ENCODE data around the gene GRB2. TPM values are rescaled to one million over a fixed set of nuclear protein-coding genes. Genes with fewer than 3 reads are reported as not detected.
"Not testable (repeated sequence)": the region's sequence is repeated elsewhere in the genome, so short reads cannot be mapped to it uniquely, and the experiment has no call there.

GRB2 gene
- total RNA-seq, 2 experiments from 2014 or later = 149 to 155 TPM

GRCh38 chr17:75350029-75350428, 55.4 kb downstream of the GRB2 start:
- Mint-ChIP-seq H3K4me3 (no peak overlapping the region), H3K36me3 (peaks cover 10% of the 10 kb centered on the region), H3K27ac (peak overlapping the region; percentile 25), H3K4me1 (peaks cover 58% of the 10 kb centered on the region), H3K9me3 (no peaks in the 10 kb centered on the region), H3K27me3 (no peaks in the 10 kb centered on the region)
- DNase-seq = no peak
- POLR2A ChIA-PET = interaction anchor here (0.6 kb wide), 2 partner anchors 51 to 60 kb away, joined by 3 to 7 read pairs; no protein-coding TSS in a partner anchor
- ATAC-seq (ENCODE audit: low read depth) = no peak

GRCh38 chr17:75349589-75349988, 55.9 kb downstream of the GRB2 start:
- ATAC-seq (ENCODE audit: low read depth) = no peak
- no peaks in the 10 kb centered on the region for H3K9me3 Mint-ChIP-seq
- POLR2A ChIA-PET = interaction anchor here (1.4 to 1.7 kb wide), 2 partner anchors 10 to 17 kb away, joined by 3 to 12 read pairs; no protein-coding TSS in a partner anchor
- no peak overlapping the region for H3K4me3 Mint-ChIP-seq
- H3K4me1 Mint-ChIP-seq = peaks cover 60% of the 10 kb centered on the region
- no peaks in the 10 kb centered on the region for H3K27me3 Mint-ChIP-seq
- H3K27ac Mint-ChIP-seq = no peak overlapping the region
- peaks cover 10% of the 10 kb centered on the region for H3K36me3 Mint-ChIP-seq
- DNase-seq = no peak

- ATAC-seq (ENCODE audit: low read depth) = no peak
- Mint-ChIP-seq H3K36me3 (peaks cover 5% of the 10 kb centered on the region), H3K27ac (no peak overlapping the region), H3K27me3 (no peaks in the 10 kb centered on the region), H3K4me3 (no peak overlapping the region), H3K4me1 (peaks cover 69% of the 10 kb centered on the region), H3K9me3 (no peaks in the 10 kb centered on the region)
- POLR2A ChIA-PET = interaction anchor here (0.7 to 1.7 kb wide), 4 partner anchors 9 to 38 kb away, joined by 3 to 12 read pairs (median 4); no protein-coding TSS in a partner anchor
- DNase-seq = no peak
Measured at GRCh38 chr17:75348386-75349012, 57.0 kb downstream of the GRB2 start.

GRCh38 chr17:75346906-75347305, 58.6 kb downstream of the GRB2 start:
- ATAC-seq (ENCODE audit: low read depth) (no peak), DNase-seq (no peak)
- peak overlapping the region; percentile 92 for H3K27ac Mint-ChIP-seq
- no peaks in the 10 kb centered on the region for H3K9me3 Mint-ChIP-seq
- H3K36me3 Mint-ChIP-seq = peaks cover 3% of the 10 kb centered on the region
- peaks cover 74% of the 10 kb centered on the region for H3K4me1 Mint-ChIP-seq
- peak overlapping the region; percentile 84 for H3K4me3 Mint-ChIP-seq
- H3K27me3 Mint-ChIP-seq = no peaks in the 10 kb centered on the region
- POLR2A ChIA-PET = interaction anchor here (0.7 to 1.7 kb wide), 6 partner anchors 10 to 534 kb away, joined by 3 to 10 read pairs (median 6); partner anchors contain the start of gene MIF4GD

GRCh38 chr17:75346368-75346767, 59.1 kb downstream of the GRB2 start:
- DNase-seq, H3K27me3 Mint-ChIP-seq, H3K36me3 Mint-ChIP-seq, H3K9me3 Mint-ChIP-seq: not testable (repeated sequence)
- Mint-ChIP-seq H3K4me3 (peak overlapping the region; percentile 84), H3K27ac (peak overlapping the region; percentile 92), H3K4me1 (peaks cover 74% of the 10 kb centered on the region)
- POLR2A ChIA-PET = interaction anchor here (0.6 to 3.5 kb wide), 15 partner anchors 9 to 534 kb away, joined by 3 to 14 read pairs (median 4); partner anchors contain the start of genes GRB2, MIF4GD and SLC25A19
- ATAC-seq (ENCODE audit: low read depth) = peak; percentile 26

- Mint-ChIP-seq H3K36me3 (peaks cover 7% of the 10 kb centered on the region), H3K4me3 (peak overlapping the region; percentile 84), H3K27me3 (no peaks in the 10 kb centered on the region), H3K27ac (peak overlapping the region; percentile 92), H3K4me1 (peaks cover 71% of the 10 kb centered on the region), H3K9me3 (no peaks in the 10 kb centered on the region)
- DNase-seq = peak; percentile 53
- POLR2A ChIA-PET = interaction anchor here (0.6 to 3.5 kb wide), 13 partner anchors 9 to 440 kb away, joined by 3 to 14 read pairs (median 4); partner anchors contain the start of genes GRB2, MIF4GD, RECQL5 and SLC25A19
- ATAC-seq (ENCODE audit: low read depth) = peak; percentile 84
Measured at GRCh38 chr17:75345514-75346167, 59.8 kb downstream of the GRB2 start.

GRCh38 chr17:75344666-75345065, 60.8 kb downstream of the GRB2 start:
- peak overlapping the region; percentile 29 for H3K4me3 Mint-ChIP-seq
- H3K27me3 Mint-ChIP-seq = no peaks in the 10 kb centered on the region
- H3K36me3 Mint-ChIP-seq = peaks cover 9% of the 10 kb centered on the region
- DNase-seq (no peak), ATAC-seq (ENCODE audit: low read depth) (no peak)
- H3K9me3 Mint-ChIP-seq = no peaks in the 10 kb centered on the region
- H3K27ac Mint-ChIP-seq = peak overlapping the region; percentile 23
- H3K4me1 Mint-ChIP-seq = peaks cover 70% of the 10 kb centered on the region
- POLR2A ChIA-PET = interaction anchor here (1.0 to 3.5 kb wide), 2 partner anchors 16 to 61 kb away, joined by 3 to 13 read pairs; partner anchors contain the start of gene GRB2

GRCh38 chr17:75342996-75343395, 62.5 kb downstream of the GRB2 start:
- no peak overlapping the region for H3K4me3 Mint-ChIP-seq
- no peak for ATAC-seq (ENCODE audit: low read depth)

GRCh38 chr17:75341784-75342486, 63.5 kb downstream of the GRB2 start:
- ATAC-seq (ENCODE audit: low read depth) (no peak), DNase-seq (no peak)
- no peaks in the 10 kb centered on the region for H3K9me3 Mint-ChIP-seq
- H3K36me3 Mint-ChIP-seq = peaks cover 9% of the 10 kb centered on the region
- peak overlapping the region; percentile 83 for H3K27ac Mint-ChIP-seq
- H3K4me1 Mint-ChIP-seq = peaks cover 64% of the 10 kb centered on the region
- peak overlapping the region; percentile 23 for H3K4me3 Mint-ChIP-seq
- POLR2A ChIA-PET = interaction anchor here (0.9 kb wide), 1 partner anchor 17 kb away, joined by 3 read pairs; no protein-coding TSS in a partner anchor
- no peaks in the 10 kb centered on the region for H3K27me3 Mint-ChIP-seq

More at GRCh38 chr17:75342996-75343395, 62.5 kb downstream of the GRB2 start:
- peaks cover 9% of the 10 kb centered on the region for H3K36me3 Mint-ChIP-seq
- no peak for DNase-seq
- peak overlapping the region; percentile 31 for H3K27ac Mint-ChIP-seq
- POLR2A ChIA-PET = interaction anchor here (3.5 kb wide), 1 partner anchor 62 kb away, joined by 13 read pairs; the partner anchor contains the start of gene GRB2
- H3K4me1 Mint-ChIP-seq = peaks cover 71% of the 10 kb centered on the region
- H3K27me3 Mint-ChIP-seq = no peaks in the 10 kb centered on the region
- no peaks in the 10 kb centered on the region for H3K9me3 Mint-ChIP-seq

- DNase-seq (no peak), ATAC-seq (ENCODE audit: low read depth) (no peak)
- POLR2A ChIA-PET = interaction anchor here (0.8 kb wide), 1 partner anchor 28 kb away, joined by 3 read pairs; no protein-coding TSS in a partner anchor
- no peaks in the 10 kb centered on the region for H3K9me3 Mint-ChIP-seq
- no peak overlapping the region for H3K4me3 Mint-ChIP-seq
- peaks cover 66% of the 10 kb centered on the region for H3K4me1 Mint-ChIP-seq
- H3K27me3 Mint-ChIP-seq = no peaks in the 10 kb centered on the region
- H3K27ac Mint-ChIP-seq = peak overlapping the region; percentile 87
- peaks cover 9% of the 10 kb centered on the region for H3K36me3 Mint-ChIP-seq
Measured at GRCh38 chr17:75340631-75341030, 64.8 kb downstream of the GRB2 start.

GRCh38 chr17:75339971-75340370, 65.5 kb downstream of the GRB2 start:
- DNase-seq (no peak), ATAC-seq (ENCODE audit: low read depth) (no peak)
- Mint-ChIP-seq H3K36me3 (peaks cover 9% of the 10 kb centered on the region), H3K27ac (peak overlapping the region; percentile 87), H3K4me1 (peaks cover 67% of the 10 kb centered on the region), H3K9me3 (no peaks in the 10 kb centered on the region), H3K27me3 (no peaks in the 10 kb centered on the region), H3K4me3 (peak overlapping the region; percentile 79)
- POLR2A ChIA-PET = interaction anchor here (0.8 to 1.3 kb wide), 2 partner anchors 9 to 29 kb away, joined by 3 to 12 read pairs; no protein-coding TSS in a partner anchor

GRCh38 chr17:75338335-75338734, 67.1 kb downstream of the GRB2 start:
- Mint-ChIP-seq H3K4me3 (peak overlapping the region; percentile 75), H3K36me3 (peaks cover 11% of the 10 kb centered on the region), H3K27ac (peak overlapping the region; percentile 87), H3K4me1 (peaks cover 61% of the 10 kb centered on the region), H3K9me3 (no peaks in the 10 kb centered on the region), H3K27me3 (no peaks in the 10 kb centered on the region)
- DNase-seq (no peak), ATAC-seq (ENCODE audit: low read depth) (peak; percentile 33)
- POLR2A ChIA-PET = interaction anchor here (0.7 to 2.8 kb wide), 6 partner anchors 49 to 77 kb away, joined by 3 to 15 read pairs (median 3); partner anchors contain the start of genes GGA3, GRB2, MRPS7 and SLC25A19

All from activated naive CD8-positive, alpha-beta T cell treated with anti-CD3 and anti-CD28 coated beads, Interleukin-2, amount 10 ng/mL, durations not matched to agents 7 days and 5 days (primary cell).